H1 (cell line): ENCODE measurements around the gene PIGX. TPM values are rescaled to one million over a fixed set of nuclear protein-coding genes. Genes with fewer than 3 reads are reported as not detected.
A peak's percentile ranks its signal among the peaks of the same experiment; 100 is the strongest.

Source experiments
- CTCF ChIA-PET: fragments of 300-600 bp; sonication (Branson Sonifier 250); formaldehyde crosslinking; loops from one replicate; lab custom pipeline; 2021; ENCODE audit not compliant: partially characterized antibody; lab: Charles Lee
- POLR2A ChIA-PET: fragments of 300-600 bp; sonication (Branson Sonifier 250); formaldehyde crosslinking; loops from one replicate; lab custom pipeline; 2021; ENCODE audit warnings: inconsistent platforms; ENCODE audit not compliant: partially characterized antibody; lab: Charles Lee
- DNase-seq, 2 experiments: peaks; one replicate each; pipeline versions ENCODE4 v3.0.0 to v3.0.0-alpha.2; 2010 to 2022; ENCODE audit warnings: low spot score in 2 of 2, low read depth in 1 of 2, mixed read lengths in 1 of 2
- FAIRE-seq: peaks from 2 replicates; lab custom pipeline; 2011; peaks lifted over from hg19 to GRCh38; lab: Jason Lieb, UNC
- H2AFZ ChIP-seq: 2 replicates; pipeline ENCODE4 v1.8.1; 2012; ENCODE audit warnings: low read length, inconsistent platforms
- H2AK5ac ChIP-seq: 2 replicates; pipeline ENCODE4 v1.6.1; 2013; ENCODE audit warnings: low read depth, low read length
- H2BK120ac ChIP-seq: replicated peaks from 2 replicates; pipeline ENCODE3; 2013; ENCODE audit warnings: low read depth, low read length, inconsistent platforms
- H2BK12ac ChIP-seq: 2 replicates; pipeline ENCODE4 v1.6.1; 2013; ENCODE audit warnings: low read depth, low read length
- H2BK15ac ChIP-seq: 2 replicates; pipeline ENCODE4 v1.6.1; 2013; ENCODE audit warnings: low read length
- H2BK20ac ChIP-seq: 2 replicates; pipeline ENCODE4 v1.6.1; 2013; ENCODE audit warnings: low read length
- H2BK5ac ChIP-seq: 2 replicates; pipeline ENCODE4 v1.6.1; 2013; ENCODE audit warnings: low read depth, low read length
- H3K14ac ChIP-seq: 2 replicates; pipeline ENCODE4 v1.6.1; 2013; ENCODE audit warnings: inconsistent platforms; ENCODE audit not compliant: insufficient read length
- H3K18ac ChIP-seq: 2 replicates; pipeline ENCODE4 v1.6.1; 2013; ENCODE audit warnings: low read length; ENCODE audit errors: extremely low read depth
- H3K23ac ChIP-seq: 2 replicates; pipeline ENCODE4 v1.6.1; 2013; ENCODE audit warnings: inconsistent platforms; ENCODE audit not compliant: insufficient read length
- H3K23me2 ChIP-seq: 2 replicates; pipeline ENCODE4 v1.6.1; 2013; ENCODE audit warnings: low read depth, low read length
- H3K27ac ChIP-seq: 2 replicates; pipeline ENCODE4 v1.6.1; 2011; ENCODE audit warnings: low read depth, low read length, inconsistent platforms
- H3K27me3 ChIP-seq, 4 experiments: replicated peaks in 1 of 4; 1 replicate in 1 of 4; 2 replicates in 3 of 4; pipeline versions ENCODE4 v1.6.1 to v1.8.1; 2011 to 2013; ENCODE audit warnings: low read length in 3 of 4, mild to moderate bottlenecking in 3 of 4, inconsistent platforms in 2 of 4, mixed read lengths in 2 of 4, moderate library complexity in 1 of 4; ENCODE audit not compliant: control insufficient read depth in 3 of 4, insufficient read depth in 3 of 4; ENCODE audit errors: extremely low read depth in 1 of 4
- H3K36me3 ChIP-seq, 4 experiments: 2 replicates each; pipeline versions ENCODE4 v1.6.1 to v1.8.1; 2011 to 2013; ENCODE audit warnings: mild to moderate bottlenecking in 4 of 4, low read length in 3 of 4, moderate library complexity in 2 of 4, control low read depth in 1 of 4, inconsistent platforms in 1 of 4; ENCODE audit not compliant: insufficient read depth in 4 of 4, control insufficient read depth in 2 of 4
- H3K4ac ChIP-seq: replicated peaks from 2 replicates; pipeline ENCODE3; 2013; ENCODE audit warnings: low read length, low read depth, mixed read lengths, inconsistent platforms; ENCODE audit not compliant: insufficient read length
- H3K4me1 ChIP-seq, 4 experiments: replicated peaks in 1 of 4; 1 replicate in 1 of 4; 2 replicates in 3 of 4; pipeline versions ENCODE4 v1.6.1 to v1.8.1; 2011 to 2013; ENCODE audit warnings: low read length in 3 of 4, inconsistent platforms in 2 of 4, mixed read lengths in 1 of 4; ENCODE audit not compliant: insufficient read depth in 4 of 4, control insufficient read depth in 3 of 4
- H3K4me2 ChIP-seq, 2 experiments: 2 replicates each; pipeline versions ENCODE4 v1.6.1 to v1.8.1; 2011 to 2013; ENCODE audit warnings: low read depth in 2 of 2, low read length in 2 of 2, control low read depth in 1 of 2, inconsistent platforms in 1 of 2, mild to moderate bottlenecking in 1 of 2; ENCODE audit not compliant: insufficient read depth in 1 of 2
- H3K4me3 ChIP-seq, 4 experiments: fragments of 200-600, 300-600 bp in 1 of 4; sonication (generic), shearing (Covaris generic), sonication (Bioruptor Twin) in 1 of 4; 2 replicates each; pipeline versions ENCODE4 v1.5.1 to v1.8.1; 2011 to 2016; ENCODE audit warnings: low read length in 4 of 4, low read depth in 3 of 4, control low read depth in 2 of 4, inconsistent platforms in 2 of 4, mild to moderate bottlenecking in 2 of 4, mixed read lengths in 1 of 4, moderate library complexity in 1 of 4; ENCODE audit not compliant: insufficient read depth in 2 of 4; ENCODE audit errors: extremely low read depth in 1 of 4
- H3K56ac ChIP-seq: replicated peaks from 2 replicates; pipeline ENCODE3; 2013; ENCODE audit warnings: low read depth, mild to moderate bottlenecking, mixed read lengths, low read length, inconsistent platforms; ENCODE audit not compliant: insufficient read length
- H3K79me1 ChIP-seq: 2 replicates; pipeline ENCODE4 v1.6.1; 2013; ENCODE audit warnings: low read depth, low read length, control low read depth
- H3K79me2 ChIP-seq, 2 experiments: 2 replicates each; pipeline versions ENCODE4 v1.6.1 to v1.8.1; 2012 to 2013; ENCODE audit warnings: low read length in 2 of 2, mild to moderate bottlenecking in 2 of 2, inconsistent platforms in 1 of 2; ENCODE audit not compliant: insufficient read depth in 2 of 2, control insufficient read depth in 1 of 2
- H3K9ac ChIP-seq, 4 experiments: replicated peaks in 1 of 4; 1 replicate in 1 of 4; 2 replicates in 3 of 4; pipeline versions ENCODE4 v1.6.1 to v1.8.1; 2011 to 2013; ENCODE audit warnings: low read depth in 3 of 4, low read length in 3 of 4, control low read depth in 2 of 4, mild to moderate bottlenecking in 2 of 4, moderate library complexity in 2 of 4, inconsistent platforms in 1 of 4; ENCODE audit errors: extremely low read depth in 1 of 4
- H3K9me3 ChIP-seq, 2 experiments: 2 replicates each; pipeline versions ENCODE4 v1.6.1 to v1.8.1; 2012 to 2013; ENCODE audit warnings: mild to moderate bottlenecking in 2 of 2, moderate library complexity in 2 of 2, control low read depth in 1 of 2, inconsistent platforms in 1 of 2, low read depth in 1 of 2, low read length in 1 of 2, mixed read lengths in 1 of 2; ENCODE audit not compliant: insufficient read depth in 2 of 2
- H4K20me1 ChIP-seq, 2 experiments: replicated peaks in 1 of 2; 2 replicates each; pipeline versions ENCODE3 to v1.8.1; 2011 to 2013; ENCODE audit warnings: inconsistent platforms in 2 of 2, low read length in 2 of 2, mild to moderate bottlenecking in 1 of 2; ENCODE audit not compliant: insufficient read depth in 2 of 2, control insufficient read depth in 1 of 2
- H4K5ac ChIP-seq: 2 replicates; pipeline ENCODE4 v1.6.1; 2013; ENCODE audit warnings: low read length, low read depth, mixed read lengths, inconsistent platforms; ENCODE audit not compliant: insufficient read length
- H4K8ac ChIP-seq: 2 replicates; pipeline ENCODE4 v1.8.0; 2013; ENCODE audit warnings: mild to moderate bottlenecking, moderate library complexity, low read length, inconsistent platforms; ENCODE audit not compliant: insufficient read depth; ENCODE audit errors: extremely low read depth
- H4K91ac ChIP-seq: replicated peaks from 2 replicates; pipeline ENCODE3; 2013; ENCODE audit warnings: low read length, mixed read lengths, inconsistent platforms; ENCODE audit not compliant: insufficient read length
- ASH2L ChIP-seq: fragments of 200-600, 300-600 bp; sonication (generic); IDR thresholded peaks from one replicate; pipeline ENCODE4 v1.7.1; 2017; ENCODE audit warnings: low read length
- CHD2 ChIP-seq: IDR thresholded peaks from 2 replicates; pipeline ENCODE4 v1.6.1; 2012; ENCODE audit warnings: low read length, improper control_type of control experiment
- EZH2 ChIP-seq: fragments of 200-600 bp; sonication (generic); IDR thresholded peaks from 2 replicates; pipeline ENCODE4 v1.7.1; 2012; ENCODE audit warnings: low read depth, mild to moderate bottlenecking, moderate library complexity, low read length, inconsistent platforms; ENCODE audit not compliant: severe bottlenecking
- RAD21 ChIP-seq, 2 experiments: IDR thresholded peaks in 1 of 2; conservative IDR thresholded peaks in 1 of 2; 2 replicates each; pipeline ENCODE4 v1.6.1; 2011; ENCODE audit warnings: low read depth in 2 of 2, low read length in 2 of 2, improper control_type of control experiment in 1 of 2, inconsistent platforms in 1 of 2, mild to moderate bottlenecking in 1 of 2, moderate library complexity in 1 of 2
- RNF2 ChIP-seq: fragments of 200-900, 300-1000 bp; sonication (generic); IDR thresholded peaks from 2 replicates; pipeline ENCODE4 v1.7.1; 2016; ENCODE audit warnings: borderline replicate concordance, low read depth, mild to moderate bottlenecking, antibody characterized with exemption, low read length; ENCODE audit not compliant: poor library complexity, severe bottlenecking; ENCODE audit errors: missing control alignments
- RXRA ChIP-seq: IDR thresholded peaks from 2 replicates; pipeline ENCODE4 v1.6.1; 2011; ENCODE audit warnings: low read depth, mild to moderate bottlenecking, low read length, moderate library complexity; ENCODE audit not compliant: insufficient read depth
- TCF12 ChIP-seq: IDR thresholded peaks from 2 replicates; pipeline ENCODE4 v1.6.1; 2011; ENCODE audit warnings: low read depth, mild to moderate bottlenecking, low read length
- ZNF274 ChIP-seq: IDR thresholded peaks from 2 replicates; pipeline ENCODE4 v1.7.0; 2012; ENCODE audit warnings: low read length, borderline replicate concordance; ENCODE audit errors: extremely low read depth
- WGBS, 2 experiments: shearing (Covaris generic) in 1 of 2; methylation state at CpG; one replicate each; pipeline versions ENCODE4 v1.1.6 to v1.1.7; 2013 to 2015; ENCODE audit warnings: low lambda C conversion rate in 2 of 2, mixed read lengths in 2 of 2, inconsistent platforms in 1 of 2, low coverage in 1 of 2, missing lambda C conversion rate in 1 of 2; ENCODE audit not compliant: insufficient replicate concordance in 2 of 2, insufficient coverage in 1 of 2, insufficient read length in 1 of 2; ENCODE audit errors: extremely low coverage in 1 of 2, missing lambda C conversion rate in 1 of 2; 5-methylcytosine and 5-hydroxymethylcytosine counted together
- polyA plus RNA-seq, 7 experiments: library from polyadenylated mRNA; depleted of rRNA in 3 of 7; stranded (reverse) in 5 of 7; unstranded in 2 of 7; fragments of >200 nt in 5 of 7; fragments of 200-250 nt in 2 of 7; gene quantifications; 1 replicate in 5 of 7; 2 replicates in 1 of 7; 4 replicates in 1 of 7; pipeline versions ENCODE4 v1.2.1 to v1.2.3, GENCODE V29; 2011 to 2013; ENCODE audit warnings: missing spikeins in 2 of 7, mixed read lengths in 2 of 7
- total RNA-seq: library from RNA; stranded (reverse); fragmentation: NEBNext Ultra II Directional; extraction: Animal tissue kit (Norgen Biotek cat#: 25700); gene quantifications from 2 replicates; pipeline ENCODE4 v1.2.1, GENCODE V29; 2021
- TF ChIP-seq, protein P1 (sequence below): IDR thresholded peaks from 2 replicates; pipeline ENCODE4 v1.6.1; 2012; ENCODE audit warnings: inconsistent platforms

PIGX gene
- total and polyA plus RNA-seq, 2 of the 8 experiments (the other 6 are each of a cell fraction or from before 2014, with no cell fraction given), result 7.0 to 14.9 TPM

DNA sequence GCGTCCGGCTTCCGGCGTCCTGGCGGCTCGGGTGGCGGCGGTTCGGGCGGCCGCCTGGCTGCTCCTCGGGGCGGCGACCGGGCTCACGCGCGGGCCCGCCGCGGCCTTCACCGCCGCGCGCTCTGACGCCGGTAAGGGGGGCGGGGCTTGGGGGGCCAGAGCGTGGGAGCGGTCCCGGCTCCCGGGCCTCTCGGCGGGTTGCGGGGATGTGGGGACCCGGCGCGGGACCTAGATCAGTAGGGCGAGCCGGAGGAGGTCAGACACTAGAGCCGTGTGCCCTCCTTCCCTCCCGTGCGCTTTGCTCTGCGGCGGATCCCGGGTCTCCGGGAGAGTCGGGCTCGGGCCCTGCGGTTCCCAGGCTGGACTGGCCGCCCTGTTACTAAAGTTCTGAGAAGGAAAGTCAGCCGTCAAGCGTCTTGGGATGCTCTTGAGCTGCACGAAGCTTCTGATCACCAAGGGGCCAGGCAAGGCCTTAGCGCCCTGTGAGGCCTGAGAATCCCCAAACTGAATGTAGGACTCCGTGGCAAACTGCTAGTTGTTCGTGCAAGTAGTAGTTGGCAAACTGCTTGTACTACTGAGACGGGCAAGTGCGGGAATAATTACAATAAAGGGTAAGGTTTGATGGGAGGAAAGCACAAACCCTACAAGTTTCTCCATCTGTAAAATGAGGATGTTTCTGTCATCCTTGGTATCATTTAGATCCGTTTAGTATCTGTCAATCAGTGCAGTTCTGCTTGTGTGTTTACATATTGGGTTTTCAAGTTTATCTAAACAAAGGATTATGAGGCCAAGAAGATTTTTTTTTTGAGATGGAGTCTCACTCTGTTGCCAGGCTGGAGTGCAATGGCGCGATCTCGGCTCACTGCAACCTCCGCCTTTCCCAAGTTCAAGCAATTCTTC lies 587 bp downstream of the PIGX start:
- Histone ChIP-seq H3K14ac (no peak overlapping the region), H3K79me1 (no peaks in the 10 kb centered on the region), H3K9ac (peak overlapping the region; percentile 38 to 75 (median 52)), H2BK5ac (no peak overlapping the region), H3K27me3 (no peaks in the 10 kb centered on the region; a peak in 2 of 7 replicates), H2BK20ac (no peak overlapping the region), H3K4me2 (peak overlapping the region; percentile 64 to 75), H3K9me3 (no peaks in the 10 kb centered on the region), H2AK5ac (no peak overlapping the region), H3K36me3 (no peaks in the 10 kb centered on the region), H2BK120ac (no peak overlapping the region), H3K56ac (no peak overlapping the region), H2BK12ac (no peak overlapping the region), H3K23ac (no peak overlapping the region), H2AFZ (peak overlapping the region; percentile 56; the same call in 1 of the 2 replicates), H3K4me3 (peak overlapping the region; percentile 65 to 88 (median 79)), H3K4me1 (peaks cover 0 to 6% (median 3%) of the 10 kb centered on the region in 4 experiments; a peak in 4 of 7 replicates), H4K91ac (no peak overlapping the region), H3K23me2 (peaks cover 7% of the 10 kb centered on the region), H3K4ac (no peak overlapping the region), H2BK15ac (no peak overlapping the region), H4K20me1 (no peaks in the 10 kb centered on the region), H3K79me2 (no peaks in the 10 kb centered on the region), H3K27ac (no peak overlapping the region), H4K8ac (peak overlapping the region; percentile 57; the same call in 1 of the 2 replicates), H4K5ac (peak overlapping the region; percentile 6), H3K18ac (peak overlapping the region; percentile 78; the same call in 1 of the 2 replicates)
- FAIRE-seq, result no peak
- WGBS, 2 experiments, result 26% methylated on average over 23 of the region's 64 CpGs; no CpG with 5 or more reads in 1 of the 2 experiments
- CTCF ChIA-PET, result interaction anchor here (0.6 to 2.1 kb wide), 5 partner anchors 28 to 123 kb away, joined by 3 to 7 read pairs (median 3); no protein-coding TSS in a partner anchor
- DNase-seq, result no peak
- POLR2A ChIA-PET, result interaction anchor here (0.9 to 1.7 kb wide), 4 partner anchors 14 to 43 kb away, joined by 3 to 4 read pairs (median 4); partner anchors contain the start of gene PAK2
- TF ChIP-seq CHD2 (no peak), RNF2 (no peak), TCF12 (no peak), ZNF274 (no peak), RAD21 (IDR thresholded peaks at IDR 0.05 in 1 of 2, conservative IDR thresholded peaks at IDR 0.05 in 1 of 2; ENCODE audit: low read depth in 2 of 2, low read length in 2 of 2) (no peak; a peak in 1 of 4 replicates), EZH2 (no peak), ASH2L (peak; percentile 18), RXRA (no peak)
- TF ChIP-seq, protein P1, sequence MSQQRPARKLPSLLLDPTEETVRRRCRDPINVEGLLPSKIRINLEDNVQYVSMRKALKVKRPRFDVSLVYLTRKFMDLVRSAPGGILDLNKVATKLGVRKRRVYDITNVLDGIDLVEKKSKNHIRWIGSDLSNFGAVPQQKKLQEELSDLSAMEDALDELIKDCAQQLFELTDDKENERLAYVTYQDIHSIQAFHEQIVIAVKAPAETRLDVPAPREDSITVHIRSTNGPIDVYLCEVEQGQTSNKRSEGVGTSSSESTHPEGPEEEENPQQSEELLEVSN, result no peak
